ENCODE measurements around the gene NRG3.

Gene NRG3

DNA sequence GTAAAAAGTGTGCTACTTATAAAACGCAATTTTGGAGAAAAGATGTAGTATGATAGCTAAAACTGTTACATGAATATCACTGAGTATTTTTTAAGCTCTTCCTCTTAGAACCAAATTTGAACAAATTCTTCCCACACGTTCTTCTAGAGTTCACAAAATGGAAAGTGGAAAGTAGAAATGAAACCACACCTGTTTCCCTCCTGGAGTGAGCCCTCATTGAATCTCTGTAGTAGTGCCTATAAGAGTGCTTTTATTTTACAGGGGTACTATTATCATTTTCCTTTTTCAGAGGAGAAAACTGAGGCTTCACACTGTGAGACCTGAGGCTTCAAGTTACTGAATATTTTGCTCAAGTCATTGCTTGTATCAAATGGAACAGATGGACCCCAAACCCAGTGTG, 393.0 kb downstream of the NRG3 start:
- no peak for TF ChIP-seq ZFP3 (CRISPR knock-in tag; IDR thresholded peaks at IDR 0.05)
- no peak for TF ChIP-seq GLIS3 (CRISPR knock-in tag; IDR thresholded peaks at IDR 0.05)
- no peak for TF ChIP-seq ZNF8 (CRISPR knock-in tag; IDR thresholded peaks at IDR 0.05)
- TF ChIP-seq, protein P1, sequence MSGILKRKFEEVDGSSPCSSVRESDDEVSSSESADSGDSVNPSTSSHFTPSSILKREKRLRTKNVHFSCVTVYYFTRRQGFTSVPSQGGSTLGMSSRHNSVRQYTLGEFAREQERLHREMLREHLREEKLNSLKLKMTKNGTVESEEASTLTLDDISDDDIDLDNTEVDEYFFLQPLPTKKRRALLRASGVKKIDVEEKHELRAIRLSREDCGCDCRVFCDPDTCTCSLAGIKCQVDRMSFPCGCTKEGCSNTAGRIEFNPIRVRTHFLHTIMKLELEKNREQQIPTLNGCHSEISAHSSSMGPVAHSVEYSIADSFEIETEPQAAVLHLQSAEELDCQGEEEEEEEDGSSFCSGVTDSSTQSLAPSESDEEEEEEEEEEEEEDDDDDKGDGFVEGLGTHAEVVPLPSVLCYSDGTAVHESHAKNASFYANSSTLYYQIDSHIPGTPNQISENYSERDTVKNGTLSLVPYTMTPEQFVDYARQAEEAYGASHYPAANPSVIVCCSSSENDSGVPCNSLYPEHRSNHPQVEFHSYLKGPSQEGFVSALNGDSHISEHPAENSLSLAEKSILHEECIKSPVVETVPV (CRISPR knock-in tag; IDR thresholded peaks at IDR 0.05): no peak
- TF ChIP-seq, protein P2, sequence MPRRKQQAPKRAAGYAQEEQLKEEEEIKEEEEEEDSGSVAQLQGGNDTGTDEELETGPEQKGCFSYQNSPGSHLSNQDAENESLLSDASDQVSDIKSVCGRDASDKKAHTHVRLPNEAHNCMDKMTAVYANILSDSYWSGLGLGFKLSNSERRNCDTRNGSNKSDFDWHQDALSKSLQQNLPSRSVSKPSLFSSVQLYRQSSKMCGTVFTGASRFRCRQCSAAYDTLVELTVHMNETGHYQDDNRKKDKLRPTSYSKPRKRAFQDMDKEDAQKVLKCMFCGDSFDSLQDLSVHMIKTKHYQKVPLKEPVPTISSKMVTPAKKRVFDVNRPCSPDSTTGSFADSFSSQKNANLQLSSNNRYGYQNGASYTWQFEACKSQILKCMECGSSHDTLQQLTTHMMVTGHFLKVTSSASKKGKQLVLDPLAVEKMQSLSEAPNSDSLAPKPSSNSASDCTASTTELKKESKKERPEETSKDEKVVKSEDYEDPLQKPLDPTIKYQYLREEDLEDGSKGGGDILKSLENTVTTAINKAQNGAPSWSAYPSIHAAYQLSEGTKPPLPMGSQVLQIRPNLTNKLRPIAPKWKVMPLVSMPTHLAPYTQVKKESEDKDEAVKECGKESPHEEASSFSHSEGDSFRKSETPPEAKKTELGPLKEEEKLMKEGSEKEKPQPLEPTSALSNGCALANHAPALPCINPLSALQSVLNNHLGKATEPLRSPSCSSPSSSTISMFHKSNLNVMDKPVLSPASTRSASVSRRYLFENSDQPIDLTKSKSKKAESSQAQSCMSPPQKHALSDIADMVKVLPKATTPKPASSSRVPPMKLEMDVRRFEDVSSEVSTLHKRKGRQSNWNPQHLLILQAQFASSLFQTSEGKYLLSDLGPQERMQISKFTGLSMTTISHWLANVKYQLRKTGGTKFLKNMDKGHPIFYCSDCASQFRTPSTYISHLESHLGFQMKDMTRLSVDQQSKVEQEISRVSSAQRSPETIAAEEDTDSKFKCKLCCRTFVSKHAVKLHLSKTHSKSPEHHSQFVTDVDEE (CRISPR knock-in tag; IDR thresholded peaks at IDR 0.05): no peak
- no peak for TF ChIP-seq ZNF70 (CRISPR knock-in tag; IDR thresholded peaks at IDR 0.05)
- TF ChIP-seq TCF4 (CRISPR knock-in tag; IDR thresholded peaks at IDR 0.05; ENCODE audit: borderline replicate concordance): no peak
- no peak for TF ChIP-seq BACH2 (CRISPR knock-in tag; IDR thresholded peaks at IDR 0.05; ENCODE audit: borderline replicate concordance)
- TF ChIP-seq ZNF565 (CRISPR knock-in tag; conservative IDR thresholded peaks at IDR 0.05; ENCODE audit: low read depth): no peak
- TF ChIP-seq ARNTL (CRISPR knock-in tag; IDR thresholded peaks at IDR 0.05; ENCODE audit: borderline replicate concordance, low read depth): no peak
- no peak for TF ChIP-seq ISL1 (CRISPR knock-in tag; IDR thresholded peaks at IDR 0.05)
- no peak for TF ChIP-seq RARB (CRISPR knock-in tag; IDR thresholded peaks at IDR 0.05)
- TF ChIP-seq, protein P3, sequence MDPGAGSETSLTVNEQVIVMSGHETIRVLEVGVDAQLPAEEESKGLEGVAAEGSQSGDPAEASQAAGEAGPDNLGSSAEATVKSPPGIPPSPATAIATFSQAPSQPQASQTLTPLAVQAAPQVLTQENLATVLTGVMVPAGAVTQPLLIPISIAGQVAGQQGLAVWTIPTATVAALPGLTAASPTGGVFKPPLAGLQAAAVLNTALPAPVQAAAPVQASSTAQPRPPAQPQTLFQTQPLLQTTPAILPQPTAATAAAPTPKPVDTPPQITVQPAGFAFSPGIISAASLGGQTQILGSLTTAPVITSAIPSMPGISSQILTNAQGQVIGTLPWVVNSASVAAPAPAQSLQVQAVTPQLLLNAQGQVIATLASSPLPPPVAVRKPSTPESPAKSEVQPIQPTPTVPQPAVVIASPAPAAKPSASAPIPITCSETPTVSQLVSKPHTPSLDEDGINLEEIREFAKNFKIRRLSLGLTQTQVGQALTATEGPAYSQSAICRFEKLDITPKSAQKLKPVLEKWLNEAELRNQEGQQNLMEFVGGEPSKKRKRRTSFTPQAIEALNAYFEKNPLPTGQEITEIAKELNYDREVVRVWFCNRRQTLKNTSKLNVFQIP (CRISPR knock-in tag; IDR thresholded peaks at IDR 0.05; ENCODE audit: borderline replicate concordance, low read depth): no peak
- no peak for TF ChIP-seq TOX (CRISPR knock-in tag; IDR thresholded peaks at IDR 0.05; ENCODE audit: borderline replicate concordance)
- TF ChIP-seq, protein P4, sequence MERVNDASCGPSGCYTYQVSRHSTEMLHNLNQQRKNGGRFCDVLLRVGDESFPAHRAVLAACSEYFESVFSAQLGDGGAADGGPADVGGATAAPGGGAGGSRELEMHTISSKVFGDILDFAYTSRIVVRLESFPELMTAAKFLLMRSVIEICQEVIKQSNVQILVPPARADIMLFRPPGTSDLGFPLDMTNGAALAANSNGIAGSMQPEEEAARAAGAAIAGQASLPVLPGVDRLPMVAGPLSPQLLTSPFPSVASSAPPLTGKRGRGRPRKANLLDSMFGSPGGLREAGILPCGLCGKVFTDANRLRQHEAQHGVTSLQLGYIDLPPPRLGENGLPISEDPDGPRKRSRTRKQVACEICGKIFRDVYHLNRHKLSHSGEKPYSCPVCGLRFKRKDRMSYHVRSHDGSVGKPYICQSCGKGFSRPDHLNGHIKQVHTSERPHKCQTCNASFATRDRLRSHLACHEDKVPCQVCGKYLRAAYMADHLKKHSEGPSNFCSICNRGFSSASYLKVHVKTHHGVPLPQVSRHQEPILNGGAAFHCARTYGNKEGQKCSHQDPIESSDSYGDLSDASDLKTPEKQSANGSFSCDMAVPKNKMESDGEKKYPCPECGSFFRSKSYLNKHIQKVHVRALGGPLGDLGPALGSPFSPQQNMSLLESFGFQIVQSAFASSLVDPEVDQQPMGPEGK (CRISPR knock-in tag; IDR thresholded peaks at IDR 0.05; ENCODE audit: borderline replicate concordance): no peak
- no peak for ATAC-seq

DNA sequence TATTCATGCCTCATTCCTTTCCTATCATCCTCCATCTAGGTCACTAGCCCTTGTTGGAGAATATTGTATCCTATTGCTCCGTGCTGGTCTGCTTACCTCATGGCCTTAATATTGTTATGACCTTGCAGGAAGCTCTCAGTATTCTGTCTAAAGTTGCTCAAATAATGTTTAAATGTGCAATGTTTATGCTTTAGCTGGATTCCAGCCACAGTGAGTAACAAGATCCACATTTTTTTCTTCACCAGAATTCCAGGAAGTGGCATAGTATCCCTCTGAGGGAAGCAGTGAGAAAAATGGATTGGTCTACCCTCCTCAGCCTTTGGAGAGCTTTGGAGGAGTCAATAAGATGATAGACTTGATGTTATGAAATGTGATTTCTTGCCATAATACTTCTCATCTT, 402.6 kb downstream of the NRG3 start:
- ATAC-seq: no peak
- TF ChIP-seq PPARA (CRISPR knock-in tag; IDR thresholded peaks at IDR 0.05; ENCODE audit: borderline replicate concordance) (no peak), ZNF8 (CRISPR knock-in tag; IDR thresholded peaks at IDR 0.05) (no peak), ARNTL (CRISPR knock-in tag; IDR thresholded peaks at IDR 0.05; ENCODE audit: borderline replicate concordance, low read depth) (no peak), OSR1 (CRISPR knock-in tag; IDR thresholded peaks at IDR 0.05) (no peak), TOX (CRISPR knock-in tag; IDR thresholded peaks at IDR 0.05; ENCODE audit: borderline replicate concordance) (no peak), TCF4 (CRISPR knock-in tag; IDR thresholded peaks at IDR 0.05; ENCODE audit: borderline replicate concordance) (no peak), GLIS3 (CRISPR knock-in tag; IDR thresholded peaks at IDR 0.05) (no peak), BACH2 (CRISPR knock-in tag; IDR thresholded peaks at IDR 0.05; ENCODE audit: borderline replicate concordance) (no peak), ZC3H10 (CRISPR knock-in tag; IDR thresholded peaks at IDR 0.05) (no peak), RARB (CRISPR knock-in tag; IDR thresholded peaks at IDR 0.05) (no peak), ZFP30 (CRISPR knock-in tag; IDR thresholded peaks at IDR 0.05) (no peak), ZNF70 (CRISPR knock-in tag; IDR thresholded peaks at IDR 0.05) (no peak), CSDC2 (CRISPR knock-in tag; IDR thresholded peaks at IDR 0.05) (no peak), SNAI2 (CRISPR knock-in tag; IDR thresholded peaks at IDR 0.05) (no peak), ISL1 (CRISPR knock-in tag; IDR thresholded peaks at IDR 0.05) (no peak)
- TF ChIP-seq, protein P2 (CRISPR knock-in tag; IDR thresholded peaks at IDR 0.05): no peak
- TF ChIP-seq, protein P5, sequence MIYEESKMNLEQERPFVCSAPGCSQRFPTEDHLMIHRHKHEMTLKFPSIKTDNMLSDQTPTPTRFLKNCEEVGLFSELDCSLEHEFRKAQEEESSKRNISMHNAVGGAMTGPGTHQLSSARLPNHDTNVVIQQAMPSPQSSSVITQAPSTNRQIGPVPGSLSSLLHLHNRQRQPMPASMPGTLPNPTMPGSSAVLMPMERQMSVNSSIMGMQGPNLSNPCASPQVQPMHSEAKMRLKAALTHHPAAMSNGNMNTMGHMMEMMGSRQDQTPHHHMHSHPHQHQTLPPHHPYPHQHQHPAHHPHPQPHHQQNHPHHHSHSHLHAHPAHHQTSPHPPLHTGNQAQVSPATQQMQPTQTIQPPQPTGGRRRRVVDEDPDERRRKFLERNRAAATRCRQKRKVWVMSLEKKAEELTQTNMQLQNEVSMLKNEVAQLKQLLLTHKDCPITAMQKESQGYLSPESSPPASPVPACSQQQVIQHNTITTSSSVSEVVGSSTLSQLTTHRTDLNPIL (CRISPR knock-in tag; IDR thresholded peaks at IDR 0.05; ENCODE audit: low read depth): no peak
- TF ChIP-seq, protein P1 (CRISPR knock-in tag; IDR thresholded peaks at IDR 0.05): no peak
- TF ChIP-seq, protein P3 (CRISPR knock-in tag; IDR thresholded peaks at IDR 0.05; ENCODE audit: borderline replicate concordance, low read depth): no peak
